ENCODE results near the gene CCHCR1. TPM values are rescaled to one million over a fixed set of nuclear protein-coding genes. Genes with fewer than 3 reads are reported as not detected.

CCHCR1 gene
- total and polyA plus RNA-seq, 2 of the 8 experiments (the other 6 are each of a cell fraction or from before 2014, with no cell fraction given), result 20.9 to 38.0 TPM

GRCh38 chr6:31096656-31097055, 60.9 kb downstream of the CCHCR1 start (continued):
- TF ChIP-seq ATF2 (IDR thresholded peaks at IDR 0.05; ENCODE audit: low read length) (no peak), CTBP2 (IDR thresholded peaks at IDR 0.05; ENCODE audit: borderline replicate concordance, insufficient read depth, insufficient read length, low read length) (no peak), HDAC2 (IDR thresholded peaks at IDR 0.05; ENCODE audit: borderline replicate concordance in 1 of 2, low read depth in 2 of 2, low read length in 2 of 2) (no peak), TBP (IDR thresholded peaks at IDR 0.05; ENCODE audit: low read depth, low read length) (no peak), ZNF274 (IDR thresholded peaks at IDR 0.05; ENCODE audit: borderline replicate concordance, extremely low read depth, low read length) (no peak), RNF2 (IDR thresholded peaks at IDR 0.05; ENCODE audit: borderline replicate concordance, low read depth, low read length, missing control alignments, poor library complexity, severe bottlenecking) (no peak)
